ENCODE measurements around the gene FAM114A2.

FAM114A2 gene

GRCh38 chr5:153998768-153999167 lies 39.9 kb downstream of the FAM114A2 start:
- no peak overlapping the region for H3K27ac ChIP-seq (ENCODE audit: low read depth in 2 of 2, low read length in 2 of 2)
- no peaks in the 10 kb centered on the region for H3K4me1 ChIP-seq (ENCODE audit: control insufficient read depth in 2 of 2, insufficient read depth in 2 of 2, low read length in 2 of 2)
- H3K4me3 ChIP-seq (ENCODE audit: low read length in 2 of 2), result no peak overlapping the region
- no peak overlapping the region for H3K9ac ChIP-seq (ENCODE audit: low read depth in 1 of 2, low read length in 2 of 2)
- H3K36me3 ChIP-seq (ENCODE audit: control insufficient read depth in 2 of 2, insufficient read depth in 2 of 2, low read length in 2 of 2), result peaks cover 9 to 13% of the 10 kb centered on the region in 2 donors
- no peaks in the 10 kb centered on the region for H3K27me3 ChIP-seq (ENCODE audit: control insufficient read depth in 2 of 2, insufficient read depth in 2 of 2, low read length in 2 of 2)
- H3K9me3 ChIP-seq (ENCODE audit: control insufficient read depth in 2 of 2, low read length in 2 of 2), result no peaks in the 10 kb centered on the region

GRCh38 chr5:153998010-153998409 lies 40.7 kb downstream of the FAM114A2 start:
- H3K36me3 ChIP-seq (ENCODE audit: control insufficient read depth in 2 of 2, insufficient read depth in 2 of 2, low read length in 2 of 2), result peaks cover 9 to 13% of the 10 kb centered on the region in 2 donors
- no peaks in the 10 kb centered on the region for H3K27me3 ChIP-seq (ENCODE audit: control insufficient read depth in 2 of 2, insufficient read depth in 2 of 2, low read length in 2 of 2)
- H3K27ac ChIP-seq (ENCODE audit: low read depth in 2 of 2, low read length in 2 of 2), result no peak overlapping the region
- no peak overlapping the region for H3K4me3 ChIP-seq (ENCODE audit: low read length in 2 of 2)
- H3K9me3 ChIP-seq (ENCODE audit: control insufficient read depth in 2 of 2, low read length in 2 of 2), result no peaks in the 10 kb centered on the region
- no peaks in the 10 kb centered on the region for H3K4me1 ChIP-seq (ENCODE audit: control insufficient read depth in 2 of 2, insufficient read depth in 2 of 2, low read length in 2 of 2)
- H3K9ac ChIP-seq (ENCODE audit: low read depth in 1 of 2, low read length in 2 of 2), result no peak overlapping the region

GRCh38 chr5:153991168-153991567 lies 47.5 kb downstream of the FAM114A2 start:
- Histone ChIP-seq H3K9me3 (ENCODE audit: control insufficient read depth in 2 of 2, low read length in 2 of 2) (no peaks in the 10 kb centered on the region), H3K27me3 (ENCODE audit: control insufficient read depth in 2 of 2, insufficient read depth in 2 of 2, low read length in 2 of 2) (no peaks in the 10 kb centered on the region), H3K4me1 (ENCODE audit: control insufficient read depth in 2 of 2, insufficient read depth in 2 of 2, low read length in 2 of 2) (no peaks in the 10 kb centered on the region), H3K9ac (ENCODE audit: low read depth in 1 of 2, low read length in 2 of 2) (no peak overlapping the region), H3K36me3 (ENCODE audit: control insufficient read depth in 2 of 2, insufficient read depth in 2 of 2, low read length in 2 of 2) (peaks cover 6 to 9% of the 10 kb centered on the region in 2 donors), H3K27ac (ENCODE audit: low read depth in 2 of 2, low read length in 2 of 2) (no peak overlapping the region), H3K4me3 (ENCODE audit: low read length in 2 of 2) (no peak overlapping the region)

GRCh38 chr5:153988510-153988909 lies 50.2 kb downstream of the FAM114A2 start:
- no peak overlapping the region for H3K9ac ChIP-seq (ENCODE audit: low read depth in 1 of 2, low read length in 2 of 2)
- no peaks in the 10 kb centered on the region for H3K36me3 ChIP-seq (ENCODE audit: control insufficient read depth in 2 of 2, insufficient read depth in 2 of 2, low read length in 2 of 2)
- no peak overlapping the region for H3K27ac ChIP-seq (ENCODE audit: low read depth in 2 of 2, low read length in 2 of 2)
- H3K4me1 ChIP-seq (ENCODE audit: control insufficient read depth in 2 of 2, insufficient read depth in 2 of 2, low read length in 2 of 2), result no peaks in the 10 kb centered on the region
- no peaks in the 10 kb centered on the region for H3K9me3 ChIP-seq (ENCODE audit: control insufficient read depth in 2 of 2, low read length in 2 of 2)
- H3K27me3 ChIP-seq (ENCODE audit: control insufficient read depth in 2 of 2, insufficient read depth in 2 of 2, low read length in 2 of 2), result no peaks in the 10 kb centered on the region
- H3K4me3 ChIP-seq (ENCODE audit: low read length in 2 of 2), result no peak overlapping the region

GRCh38 chr5:153987301-153987700 lies 51.4 kb downstream of the FAM114A2 start:
- no peaks in the 10 kb centered on the region for H3K27me3 ChIP-seq (ENCODE audit: control insufficient read depth in 2 of 2, insufficient read depth in 2 of 2, low read length in 2 of 2)
- H3K4me3 ChIP-seq (ENCODE audit: low read length in 2 of 2), result no peak overlapping the region
- no peak overlapping the region for H3K27ac ChIP-seq (ENCODE audit: low read depth in 2 of 2, low read length in 2 of 2)
- no peaks in the 10 kb centered on the region for H3K9me3 ChIP-seq (ENCODE audit: control insufficient read depth in 2 of 2, low read length in 2 of 2)
- no peak overlapping the region for H3K9ac ChIP-seq (ENCODE audit: low read depth in 1 of 2, low read length in 2 of 2)
- H3K4me1 ChIP-seq (ENCODE audit: control insufficient read depth in 2 of 2, insufficient read depth in 2 of 2, low read length in 2 of 2), result no peaks in the 10 kb centered on the region
- no peaks in the 10 kb centered on the region for H3K36me3 ChIP-seq (ENCODE audit: control insufficient read depth in 2 of 2, insufficient read depth in 2 of 2, low read length in 2 of 2)

- no peak overlapping the region for H3K9ac ChIP-seq (ENCODE audit: low read depth in 1 of 2, low read length in 2 of 2)
Measured at GRCh38 chr5:153985498-153985897, 53.2 kb downstream of the FAM114A2 start.

GRCh38 chr5:153983885-153984284 lies 54.8 kb downstream of the FAM114A2 start:
- Histone ChIP-seq H3K27me3 (ENCODE audit: control insufficient read depth in 2 of 2, insufficient read depth in 2 of 2, low read length in 2 of 2) (no peaks in the 10 kb centered on the region), H3K27ac (ENCODE audit: low read depth in 2 of 2, low read length in 2 of 2) (no peak overlapping the region), H3K4me3 (ENCODE audit: low read length in 2 of 2) (no peak overlapping the region), H3K4me1 (ENCODE audit: control insufficient read depth in 2 of 2, insufficient read depth in 2 of 2, low read length in 2 of 2) (no peaks in the 10 kb centered on the region), H3K9me3 (ENCODE audit: control insufficient read depth in 2 of 2, low read length in 2 of 2) (no peaks in the 10 kb centered on the region), H3K36me3 (ENCODE audit: control insufficient read depth in 2 of 2, insufficient read depth in 2 of 2, low read length in 2 of 2) (no peaks in the 10 kb centered on the region), H3K9ac (ENCODE audit: low read depth in 1 of 2, low read length in 2 of 2) (no peak overlapping the region)

More at GRCh38 chr5:153985498-153985897, 53.2 kb downstream of the FAM114A2 start:
- H3K27me3 ChIP-seq (ENCODE audit: control insufficient read depth in 2 of 2, insufficient read depth in 2 of 2, low read length in 2 of 2), result no peaks in the 10 kb centered on the region
- no peaks in the 10 kb centered on the region for H3K9me3 ChIP-seq (ENCODE audit: control insufficient read depth in 2 of 2, low read length in 2 of 2)
- no peak overlapping the region for H3K4me3 ChIP-seq (ENCODE audit: low read length in 2 of 2)
- H3K4me1 ChIP-seq (ENCODE audit: control insufficient read depth in 2 of 2, insufficient read depth in 2 of 2, low read length in 2 of 2), result no peaks in the 10 kb centered on the region
- no peaks in the 10 kb centered on the region for H3K36me3 ChIP-seq (ENCODE audit: control insufficient read depth in 2 of 2, insufficient read depth in 2 of 2, low read length in 2 of 2)
- H3K27ac ChIP-seq (ENCODE audit: low read depth in 2 of 2, low read length in 2 of 2), result no peak overlapping the region

GRCh38 chr5:153981905-153982605 lies 56.7 kb downstream of the FAM114A2 start:
- Histone ChIP-seq H3K9me3 (ENCODE audit: control insufficient read depth in 2 of 2, low read length in 2 of 2) (no peaks in the 10 kb centered on the region), H3K4me3 (ENCODE audit: low read length in 2 of 2) (no peak overlapping the region), H3K9ac (ENCODE audit: low read depth in 1 of 2, low read length in 2 of 2) (no peak overlapping the region)

GRCh38 chr5:153979028-153979783 lies 59.5 kb downstream of the FAM114A2 start:
- Histone ChIP-seq H3K4me3 (ENCODE audit: low read length in 2 of 2) (no peak overlapping the region), H3K27ac (ENCODE audit: low read depth in 2 of 2, low read length in 2 of 2) (no peak overlapping the region), H3K27me3 (ENCODE audit: control insufficient read depth in 2 of 2, insufficient read depth in 2 of 2, low read length in 2 of 2) (no peaks in the 10 kb centered on the region)

More at GRCh38 chr5:153981905-153982605, 56.7 kb downstream of the FAM114A2 start:
- Histone ChIP-seq H3K4me1 (ENCODE audit: control insufficient read depth in 2 of 2, insufficient read depth in 2 of 2, low read length in 2 of 2) (no peaks in the 10 kb centered on the region), H3K36me3 (ENCODE audit: control insufficient read depth in 2 of 2, insufficient read depth in 2 of 2, low read length in 2 of 2) (no peaks in the 10 kb centered on the region), H3K27me3 (ENCODE audit: control insufficient read depth in 2 of 2, insufficient read depth in 2 of 2, low read length in 2 of 2) (no peaks in the 10 kb centered on the region), H3K27ac (ENCODE audit: low read depth in 2 of 2, low read length in 2 of 2) (no peak overlapping the region)

GRCh38 chr5:153974813-153975163 lies 63.9 kb downstream of the FAM114A2 start:
- Histone ChIP-seq H3K9ac (ENCODE audit: low read depth in 1 of 2, low read length in 2 of 2) (no peak overlapping the region), H3K27me3 (ENCODE audit: control insufficient read depth in 2 of 2, insufficient read depth in 2 of 2, low read length in 2 of 2) (no peaks in the 10 kb centered on the region), H3K4me3 (ENCODE audit: low read length in 2 of 2) (no peak overlapping the region), H3K27ac (ENCODE audit: low read depth in 2 of 2, low read length in 2 of 2) (no peak overlapping the region), H3K4me1 (ENCODE audit: control insufficient read depth in 2 of 2, insufficient read depth in 2 of 2, low read length in 2 of 2) (no peaks in the 10 kb centered on the region), H3K9me3 (ENCODE audit: control insufficient read depth in 2 of 2, low read length in 2 of 2) (no peaks in the 10 kb centered on the region), H3K36me3 (ENCODE audit: control insufficient read depth in 2 of 2, insufficient read depth in 2 of 2, low read length in 2 of 2) (no peaks in the 10 kb centered on the region)

More at GRCh38 chr5:153979028-153979783, 59.5 kb downstream of the FAM114A2 start:
- Histone ChIP-seq H3K9ac (ENCODE audit: low read depth in 1 of 2, low read length in 2 of 2) (no peak overlapping the region), H3K4me1 (ENCODE audit: control insufficient read depth in 2 of 2, insufficient read depth in 2 of 2, low read length in 2 of 2) (no peaks in the 10 kb centered on the region), H3K9me3 (ENCODE audit: control insufficient read depth in 2 of 2, low read length in 2 of 2) (no peaks in the 10 kb centered on the region), H3K36me3 (ENCODE audit: control insufficient read depth in 2 of 2, insufficient read depth in 2 of 2, low read length in 2 of 2) (no peaks in the 10 kb centered on the region)
